ENCODE data around the gene APOA5.

- TF ChIP-seq EZH2 (IDR thresholded peaks at IDR 0.05; ENCODE audit: borderline replicate concordance, low read length), result no peak
- TF ChIP-seq CTCF (conservative IDR thresholded peaks at IDR 0.05 in 1 of 2, IDR thresholded peaks at IDR 0.05 in 1 of 2; ENCODE audit: extremely low read depth in 1 of 2, insufficient read depth in 1 of 2, low read depth in 1 of 2, low read length in 2 of 2), result no peak
Observed at GRCh38 chr11:116836632-116836991, 44.9 kb upstream of the APOA5 start.
